LHCN-M2 (cell line): ENCODE measurements around the gene MBLAC2. TPM values are rescaled to one million over a fixed set of nuclear protein-coding genes. Genes with fewer than 3 reads are reported as not detected.

Experiments
- DNase-seq: peaks from one replicate; pipeline ENCODE4 v3.0.0-alpha.2; 2012; ENCODE audit warnings: low read depth
- total RNA-seq: library from RNA; depleted of rRNA; stranded (reverse); fragments of >200 nt; gene quantifications from 2 replicates; pipeline ENCODE4 v1.2.3, GENCODE V29; 2014; rRNA removed

Gene MBLAC2
- total RNA-seq, 1 experiment from 2014 or later, result 7.9 TPM

- no peak for DNase-seq
Measured at GRCh38 chr5:90472783-90473395, 1.7 kb downstream of the MBLAC2 start.

GRCh38 chr5:90461288-90461687, 13.3 kb downstream of the MBLAC2 start:
- DNase-seq, result no peak

- DNase-seq, result peak; percentile 33
Measured at GRCh38 chr5:90446961-90447360, 27.6 kb downstream of the MBLAC2 start.

- DNase-seq, result no peak
Measured at GRCh38 chr5:90440644-90441043, 33.9 kb downstream of the MBLAC2 start.

GRCh38 chr5:90438100-90438499, 36.5 kb downstream of the MBLAC2 start:
- DNase-seq, result no peak

- no peak for DNase-seq
Measured at GRCh38 chr5:90437663-90438062, 36.9 kb downstream of the MBLAC2 start.

GRCh38 chr5:90434116-90434714, 40.4 kb downstream of the MBLAC2 start:
- DNase-seq, result peak; percentile 22

- DNase-seq, result no peak
Measured at GRCh38 chr5:90424245-90424644, 50.3 kb downstream of the MBLAC2 start.

GRCh38 chr5:90421136-90421535, 53.4 kb downstream of the MBLAC2 start:
- DNase-seq, result peak; percentile 11

GRCh38 chr5:90418214-90418613, 56.4 kb downstream of the MBLAC2 start:
- DNase-seq, result no peak

GRCh38 chr5:90410178-90410762, 64.3 kb downstream of the MBLAC2 start:
- no peak for DNase-seq

- DNase-seq, result peak; percentile 94
Measured at GRCh38 chr5:90409318-90410177, 65.0 kb downstream of the MBLAC2 start, which contains the start of gene CETN3. Gene CETN3, minus strand, starts transcription at chr5:90409756. Its CDS starts 95 bp downstream, at chr5:90409661.

- DNase-seq, result peak; percentile 7
Measured at GRCh38 chr5:90408571-90409317, 65.8 kb downstream of the MBLAC2 start.

Other genes starting within 250 kb of the MBLAC2 start
- 22.1 and 27.0 TPM in 2 replicates for gene CETN3, start 65.0 kb downstream of the MBLAC2 start, total RNA-seq
- gene POLR3G, start 93 bp upstream of the MBLAC2 start, total RNA-seq, result 9.2 and 14.2 TPM in 2 replicates
- gene LYSMD3, start 54.8 kb upstream of the MBLAC2 start, total RNA-seq, result 12.8 and 14.1 TPM in 2 replicates
- gene ADGRV1, start 84.0 kb upstream of the MBLAC2 start, total RNA-seq, result 0.17 TPM in 1 of 2 replicates, not detected in the other